HepG2 (cell line): ENCODE data around the gene TRPT1. TPM values are rescaled to one million over a fixed set of nuclear protein-coding genes. Genes with fewer than 3 reads are reported as not detected.

Experiments used
- ATAC-seq: fragments of 200-7000 bp; cut with Tn5 transposase; 3 replicates; pipeline ENCODE4 v1.9.1; 2020; ENCODE audit warnings: mild to moderate bottlenecking, moderate library complexity
- BruUV-seq: library from RNA; stranded (reverse); fragments of 400-500 nt; replicated peaks from 2 replicates; lab custom pipeline; 2021; lab: Mats Ljungman, UMichigan
- CTCF ChIA-PET: fragments of 300-600 bp; formaldehyde crosslinking; extraction: SDS; loops from one replicate; lab custom pipeline; 2021; ENCODE audit warnings: low total read pairs, inconsistent platforms, low intra/inter-chr PET ratio; lab: Yijun Ruan, JAX
- POLR2A ChIA-PET: fragments of 350-600 bp; sonication (Branson Sonifier 250); formaldehyde crosslinking; loops from one replicate; lab custom pipeline; 2020; ENCODE audit warnings: antibody characterized with exemption, inconsistent platforms; lab: Yijun Ruan, JAX
- DNase-seq: peaks from one replicate; pipeline ENCODE4 v3.0.0-alpha.2; 2015; ENCODE audit warnings: low spot score
- FAIRE-seq: peaks from 3 replicates; lab custom pipeline; 2011; peaks lifted over from hg19 to GRCh38; lab: Jason Lieb, UNC
- H2AFZ ChIP-seq: one replicate; pipeline ENCODE4 v1.6.1; 2011; ENCODE audit warnings: low read length, inconsistent platforms
- H3K27ac ChIP-seq: fragments of 300-600 bp; 3 replicates; pipeline ENCODE4 v1.8.0; 2011; ENCODE audit warnings: mixed run types, mild to moderate bottlenecking, mixed read lengths, low read length, inconsistent platforms; ENCODE audit not compliant: insufficient read depth; ENCODE audit errors: extremely low read length
- H3K27me3 ChIP-seq, 2 experiments: fragments of 200-600 bp in 1 of 2; 2 replicates in 1 of 2; 3 replicates in 1 of 2; pipeline versions ENCODE4 v1.6.0 to v1.8.0; 2011; ENCODE audit warnings: low read length in 2 of 2, mild to moderate bottlenecking in 2 of 2, moderate library complexity in 2 of 2, inconsistent platforms in 1 of 2; ENCODE audit not compliant: insufficient read depth in 2 of 2, control insufficient read depth in 1 of 2
- H3K36me3 ChIP-seq, 2 experiments: fragments of 200-600 bp in 1 of 2; replicated peaks in 1 of 2; 2 replicates in 1 of 2; 3 replicates in 1 of 2; pipeline versions ENCODE4 v1.5.1 to v1.8.0; 2011; ENCODE audit warnings: low read length in 2 of 2, inconsistent platforms in 1 of 2; ENCODE audit not compliant: insufficient read depth in 2 of 2, control insufficient read depth in 1 of 2
- H3K4me1 ChIP-seq: 2 replicates; pipeline ENCODE4 v1.5.1; 2012; ENCODE audit warnings: low read length, inconsistent platforms; ENCODE audit not compliant: insufficient read depth
- H3K4me2 ChIP-seq: 2 replicates; pipeline ENCODE4 v1.6.0; 2011; ENCODE audit warnings: low read depth, low read length, inconsistent platforms
- H3K4me3 ChIP-seq, 3 experiments: fragments of 200-600 bp in 1 of 3; sonication (generic), shearing (Covaris generic) in 1 of 3; replicated peaks in 1 of 3; 2 replicates each; pipeline ENCODE4 v1.5.1; 2011 to 2016; ENCODE audit warnings: low read length in 3 of 3, inconsistent platforms in 2 of 3, low read depth in 2 of 3, mild to moderate bottlenecking in 2 of 3, control low read depth in 1 of 3, mixed read lengths in 1 of 3; ENCODE audit not compliant: insufficient read depth in 1 of 3
- H3K79me2 ChIP-seq: one replicate; pipeline ENCODE4 v1.6.1; 2011; ENCODE audit warnings: low read length, inconsistent platforms; ENCODE audit not compliant: insufficient read depth
- H3K9ac ChIP-seq: 2 replicates; pipeline ENCODE4 v1.6.0; 2011; ENCODE audit warnings: mild to moderate bottlenecking, low read depth, low read length, inconsistent platforms; ENCODE audit not compliant: insufficient read depth
- H3K9me3 ChIP-seq: 2 replicates; pipeline ENCODE4 v1.5.1; 2012; ENCODE audit warnings: mild to moderate bottlenecking, low read length
- H4K20me1 ChIP-seq: 2 replicates; pipeline ENCODE4 v1.6.0; 2011; ENCODE audit warnings: inconsistent platforms, mild to moderate bottlenecking, low read length, moderate library complexity; ENCODE audit not compliant: insufficient read depth
- ATF4 ChIP-seq, 2 experiments: fragments of 450-650 bp in 1 of 2; sonication (generic) in 1 of 2; formaldehyde crosslinking; IDR thresholded peaks; 2 replicates each; pipeline versions ENCODE4 v1.5.0 to v1.8.0; 2020 to 2022; ENCODE audit warnings: mild to moderate bottlenecking in 1 of 2, missing genetic modification reagents in 1 of 2
- FOXJ3 ChIP-seq: sonication (generic); formaldehyde crosslinking; IDR thresholded peaks from 2 replicates; pipeline ENCODE4 v1.4.0; 2020; ENCODE audit warnings: missing genetic modification reagents, mild to moderate bottlenecking, borderline replicate concordance
- HES4 ChIP-seq: sonication (generic); formaldehyde crosslinking; IDR thresholded peaks from 2 replicates; pipeline ENCODE4 v1.9.0; 2021; ENCODE audit warnings: mild to moderate bottlenecking, missing genetic modification reagents, borderline replicate concordance
- HMGA1 ChIP-seq: sonication (generic); formaldehyde crosslinking; conservative IDR thresholded peaks from 2 replicates; pipeline ENCODE4 v1.4.0; 2020; ENCODE audit warnings: missing genetic modification reagents
- JUND ChIP-seq: sonication (generic); formaldehyde crosslinking; IDR thresholded peaks from 2 replicates; pipeline ENCODE4 v1.8.0; 2022; ENCODE audit warnings: mild to moderate bottlenecking, missing genetic modification reagents
- MAZ ChIP-seq, 2 experiments: sonication (generic) in 1 of 2; formaldehyde crosslinking in 1 of 2; IDR thresholded peaks; 2 replicates each; pipeline versions ENCODE4 v1.5.0 to v1.6.1; 2012 to 2020; ENCODE audit warnings: low read depth in 2 of 2, mild to moderate bottlenecking in 2 of 2, borderline replicate concordance in 1 of 2, improper control_type of control experiment in 1 of 2, low read length in 1 of 2, missing genetic modification reagents in 1 of 2, moderate library complexity in 1 of 2
- NPAS2 ChIP-seq: sonication (generic); formaldehyde crosslinking; IDR thresholded peaks from 2 replicates; pipeline ENCODE4 v1.8.0; 2022; ENCODE audit warnings: mild to moderate bottlenecking, missing genetic modification reagents, borderline replicate concordance
- POLR2G ChIP-seq: fragments of 200-400 bp; formaldehyde crosslinking; IDR thresholded peaks from 2 replicates; pipeline ENCODE4 v1.6.1; 2018; ENCODE audit warnings: mild to moderate bottlenecking, low read depth, low read length, moderate library complexity
- SRY ChIP-seq: sonication (generic); formaldehyde crosslinking; IDR thresholded peaks from 2 replicates; pipeline ENCODE4 v1.8.0; 2022; ENCODE audit warnings: mild to moderate bottlenecking, missing genetic modification reagents
- TBL1XR1 ChIP-seq: fragments of 150-350 bp; IDR thresholded peaks from 2 replicates; pipeline ENCODE4 v1.6.1; 2014; ENCODE audit warnings: borderline replicate concordance, low read length; ENCODE audit not compliant: partially characterized antibody
- ZBTB4 ChIP-seq: sonication (generic); formaldehyde crosslinking; IDR thresholded peaks from 2 replicates; pipeline ENCODE4 v1.4.0; 2020; ENCODE audit warnings: missing genetic modification reagents, mild to moderate bottlenecking, borderline replicate concordance
- ZBTB49 ChIP-seq: sonication (generic); formaldehyde crosslinking; IDR thresholded peaks from 2 replicates; pipeline ENCODE4 v1.4.0; 2020; ENCODE audit warnings: missing genetic modification reagents, borderline replicate concordance
- ZFP62 ChIP-seq: sonication (generic); formaldehyde crosslinking; IDR thresholded peaks from 2 replicates; pipeline ENCODE4 v1.4.0; 2020; ENCODE audit warnings: missing genetic modification reagents
- ZNF335 ChIP-seq: sonication (generic); formaldehyde crosslinking; IDR thresholded peaks from 2 replicates; pipeline ENCODE4 v1.4.0; 2020; ENCODE audit warnings: missing genetic modification reagents
- ZNF780A ChIP-seq: sonication (generic); formaldehyde crosslinking; IDR thresholded peaks from 2 replicates; pipeline ENCODE4 v1.8.0; 2022; ENCODE audit warnings: mild to moderate bottlenecking, missing genetic modification reagents, moderate library complexity
- ZSCAN21 ChIP-seq: sonication (generic); formaldehyde crosslinking; IDR thresholded peaks from 2 replicates; pipeline ENCODE4 v1.8.0; 2022; ENCODE audit warnings: mild to moderate bottlenecking, missing genetic modification reagents, moderate library complexity, borderline replicate concordance
- WGBS: methylation state at CpG from one replicate; pipeline ENCODE4 v1.1.6; 2017; ENCODE audit warnings: low lambda C conversion rate; 5-methylcytosine and 5-hydroxymethylcytosine counted together
- in situ Hi-C: cut with HindIII; loops from 2 replicates; pipeline ENCODE4 v1.10.0; 2017; ENCODE audit warnings: low pct_unique_long_range_greater_than_20kb; ENCODE audit not compliant: extremely low pct_ligation_motif_present
- intact Hi-C: fragments of 100-400 bp; cut with micrococcal nuclease; formaldehyde crosslinking; loops from one replicate; pipeline ENCODE4 v1.10.0; 2022; ENCODE audit not compliant: unreplicated experiment
- polyA plus RNA-seq, 8 experiments: library from polyadenylated mRNA; depleted of rRNA in 3 of 8; stranded (reverse) in 7 of 8; unstranded in 1 of 8; fragments of >200 nt; fragmentation: Illumina TruSeq in 4 of 8; extraction: Trizol in 4 of 8; gene quantifications; 2 replicates each; pipeline versions ENCODE4 v1.2.1 to v1.2.3, GENCODE V29; 2011 to 2016; ENCODE audit warnings: low read depth in 4 of 8, missing spikeins in 1 of 8, mixed read lengths in 1 of 8; ENCODE audit not compliant: insufficient read depth in 1 of 8
- total RNA-seq, 5 experiments: library from RNA; depleted of rRNA; stranded (reverse); fragments of >200 nt; fragmentation: Illumina TruSeq; extraction: Trizol; gene quantifications; 2 replicates each; pipeline ENCODE4 v1.2.3, GENCODE V29; 2016; ENCODE audit warnings: low read depth in 1 of 5

The TRPT1 gene
- total and polyA plus RNA-seq, 2 of the 13 experiments (the other 11 are each of a cell fraction or from before 2014, with no cell fraction given), result 24.8 to 40.7 TPM

- 83% methylated on average over 11 of the region's 11 CpGs for WGBS
- Histone ChIP-seq H3K4me3 (peak overlapping the region; percentile 63 to 90 (median 84)), H3K27ac (peak overlapping the region; percentile 91), H3K79me2 (peaks cover 16% of the 10 kb centered on the region), H4K20me1 (no peaks in the 10 kb centered on the region), H3K27me3 (no peaks in the 10 kb centered on the region; a peak in 1 of 5 replicates), H3K9ac (peak overlapping the region; percentile 92), H3K4me1 (peaks cover 67% of the 10 kb centered on the region), H3K9me3 (no peaks in the 10 kb centered on the region), H3K36me3 (peaks cover 0 to 11% of the 10 kb centered on the region in 2 experiments; a peak in 3 of 5 replicates), H2AFZ (no peak overlapping the region), H3K4me2 (peak overlapping the region; percentile 100)
- in situ Hi-C loops (loop anchor here (5.0 kb wide), 1 partner anchor 62 kb away; the partner anchor contains the start of gene CATSPERZ), intact Hi-C loops (loop anchor here (5.0 kb wide), 1 partner anchor 53 kb away; the partner anchor contains the start of gene STIP1)
- DNase-seq, result no peak
- ChIA-PET POLR2A (no interaction called here), CTCF (no interaction called here)
- ATAC-seq, result no peak
- no peak for FAIRE-seq
- BruUV-seq, result no TSS peak
- TF ChIP-seq HES4 (CRISPR knock-in tag) (no peak), SRY (peak; percentile 10; the same call in 1 of the 2 replicates), FOXJ3 (CRISPR knock-in tag) (no peak), NPAS2 (CRISPR knock-in tag) (no peak), JUND (CRISPR knock-in tag) (no peak), ZSCAN21 (CRISPR knock-in tag) (peak; percentile 11; the same call in 1 of the 2 replicates), ZFP62 (CRISPR knock-in tag) (no peak), HMGA1 (CRISPR knock-in tag) (no peak), MAZ (IDR thresholded peaks at IDR 0.05; ENCODE audit: borderline replicate concordance, low read depth, low read length) (no peak), MAZ (CRISPR knock-in tag; IDR thresholded peaks at IDR 0.05; ENCODE audit: low read depth) (no peak), POLR2G (no peak), ZNF335 (CRISPR knock-in tag) (no peak), ZBTB4 (CRISPR knock-in tag) (no peak), ZNF780A (CRISPR knock-in tag) (peak; percentile 55; the same call in 1 of the 2 replicates), ZBTB49 (CRISPR knock-in tag) (no peak), ATF4 (CRISPR knock-in tag; IDR thresholded peaks at IDR 0.05) (0 out of 4 replicates have a peak, but pooled peaks of 1 of the 2 experiments have one; percentile 12), TBL1XR1 (no peak)
Measured at GRCh38 chr11:64239662-64240434, 13.9 kb upstream of the TRPT1 start.
